Breast epithelium (tissue), 4 donors: ENCODE results near the gene VAMP8. TPM values are rescaled to one million over a fixed set of nuclear protein-coding genes. Genes with fewer than 3 reads are reported as not detected.
A peak's percentile ranks its signal among the peaks of the same experiment; 100 is the strongest.

Source experiments
- DNase-seq, 2 donors: peaks; one replicate each; pipeline ENCODE4 v3.0.0-alpha.2; 2019; ENCODE audit warnings: low spot score in 2 of 2
- H3K27ac ChIP-seq, 2 donors: fragments of 200-600 bp; sonication (generic) in 1 of 2; one replicate each; pipeline ENCODE4 v1.5.1; 2016 to 2019; ENCODE audit warnings: mild to moderate bottlenecking in 1 of 2
- H3K27me3 ChIP-seq, 2 donors: fragments of 200-600 bp; sonication (generic) in 1 of 2; one replicate each; pipeline versions ENCODE4 v1.5.1 to v1.6.0; 2017 to 2019; ENCODE audit warnings: control low read depth in 1 of 2, mild to moderate bottlenecking in 1 of 2
- H3K36me3 ChIP-seq: fragments of 200-600 bp; one replicate; pipeline ENCODE4 v1.5.1; 2019
- H3K4me1 ChIP-seq, 2 donors: fragments of 200-600 bp; sonication (generic); one replicate each; pipeline ENCODE4 v1.5.1; 2016 to 2019; ENCODE audit warnings: control low read depth in 1 of 2
- H3K4me3 ChIP-seq, 3 donors: fragments of 200-600 bp; sonication (generic); 1 replicate in 2 of 3; 2 replicates in 1 of 3; pipeline ENCODE4 v1.5.1; 2016 to 2019; ENCODE audit warnings: mild to moderate bottlenecking in 3 of 3, moderate library complexity in 2 of 3
- H3K9me3 ChIP-seq, 2 donors: fragments of 200-600 bp; sonication (generic) in 1 of 2; one replicate each; pipeline ENCODE4 v1.5.1; 2016 to 2019; ENCODE audit warnings: control low read depth in 1 of 2
- CTCF ChIP-seq, 3 donors: fragments of 450-650 bp; IDR thresholded peaks; one replicate each; pipeline ENCODE4 v1.5.1; 2016 to 2017; ENCODE audit warnings: antibody characterized with exemption in 3 of 3, mild to moderate bottlenecking in 3 of 3, moderate library complexity in 3 of 3
- POLR2A ChIP-seq: fragments of 450-650 bp; IDR thresholded peaks from one replicate; pipeline ENCODE4 v1.6.1; 2016; ENCODE audit warnings: antibody characterized with exemption, mild to moderate bottlenecking, moderate library complexity
- POLR2AphosphoS5 ChIP-seq, 3 donors: sonication (generic); formaldehyde crosslinking; IDR thresholded peaks; one replicate each; pipeline ENCODE4 v1.6.1; 2017; ENCODE audit warnings: antibody characterized with exemption in 3 of 3
- intact Hi-C: fragments of 100-400 bp; cut with DNase I; formaldehyde crosslinking; loops from one replicate; pipeline ENCODE4 v1.15.1; 2023; ENCODE audit warnings: low total_unique reads
- total RNA-seq, 3 donors: library from RNA; depleted of rRNA; stranded (reverse); fragments of >200 nt; gene quantifications; one replicate each; pipeline ENCODE4 v1.1.0, GENCODE V29; 2016

VAMP8 gene
- total RNA-seq, 3 donors from 2014 or later, result 23.2 to 127 (median 55.7) TPM

GRCh38 chr2:85534099-85534498, 43.3 kb upstream of the VAMP8 start:
- H3K4me3 ChIP-seq, result no peak overlapping the region
- intact Hi-C loops, result loop anchor here (10.0 kb wide), 1 partner anchor 209 kb away; the partner anchor contains the start of gene TGOLN2
- no peaks in the 10 kb centered on the region for H3K4me1 ChIP-seq
- H3K27ac ChIP-seq, result no peak overlapping the region
- no peak for DNase-seq
- H3K27me3 ChIP-seq, result no peaks in the 10 kb centered on the region
- H3K36me3 ChIP-seq, result no peaks in the 10 kb centered on the region
- H3K9me3 ChIP-seq, result no peaks in the 10 kb centered on the region
- no peak for TF ChIP-seq POLR2A
- TF ChIP-seq POLR2AphosphoS5 (IDR thresholded peaks at IDR 0.05), result no peak
- no peak for TF ChIP-seq CTCF (IDR thresholded peaks at IDR 0.05)

- H3K27ac ChIP-seq, result peak overlapping the region in 1 of 2 donors; percentile 4
- H3K4me3 ChIP-seq, result no peak overlapping the region
Measured at GRCh38 chr2:85534881-85535280, 42.5 kb upstream of the VAMP8 start.

GRCh38 chr2:85536479-85536878, 40.9 kb upstream of the VAMP8 start:
- DNase-seq, result no peak
- intact Hi-C loops, result loop anchor here (5.0 to 10.0 kb wide), 2 partner anchors 99 to 212 kb away; partner anchors contain the start of gene TGOLN2
- H3K27ac ChIP-seq, result peak overlapping the region; percentile 92 to 99
- H3K4me1 ChIP-seq, result peaks cover 0 to 8% of the 10 kb centered on the region in 2 donors
- TF ChIP-seq CTCF (IDR thresholded peaks at IDR 0.05) (no peak), POLR2A (no peak), POLR2AphosphoS5 (IDR thresholded peaks at IDR 0.05) (no peak)
- H3K4me3 ChIP-seq, result no peak overlapping the region
- H3K27me3 ChIP-seq, result no peaks in the 10 kb centered on the region
- H3K9me3 ChIP-seq, result no peaks in the 10 kb centered on the region
- H3K36me3 ChIP-seq, result no peaks in the 10 kb centered on the region

More at GRCh38 chr2:85534881-85535280, 42.5 kb upstream of the VAMP8 start:
- Histone ChIP-seq H3K36me3 (no peaks in the 10 kb centered on the region), H3K9me3 (no peaks in the 10 kb centered on the region), H3K4me1 (no peaks in the 10 kb centered on the region), H3K27me3 (no peaks in the 10 kb centered on the region)
- intact Hi-C loops, result loop anchor here (5.0 to 10.0 kb wide), 2 partner anchors 98 to 210 kb away; partner anchors contain the start of gene TGOLN2
- DNase-seq, result no peak
- TF ChIP-seq POLR2A (no peak), CTCF (IDR thresholded peaks at IDR 0.05) (no peak), POLR2AphosphoS5 (IDR thresholded peaks at IDR 0.05) (no peak)

GRCh38 chr2:85537600-85538506, 39.5 kb upstream of the VAMP8 start:
- TF ChIP-seq CTCF (IDR thresholded peaks at IDR 0.05) (no peak), POLR2AphosphoS5 (IDR thresholded peaks at IDR 0.05) (peak in 2 of 3 donors; percentile 16 to 24)
- H3K4me1 ChIP-seq, result peaks cover 0 to 16% of the 10 kb centered on the region in 2 donors
- no peaks in the 10 kb centered on the region for H3K36me3 ChIP-seq
- H3K27ac ChIP-seq, result peak overlapping the region; percentile 92 to 99
- peak; percentile 56 to 59 for DNase-seq
- no peaks in the 10 kb centered on the region for H3K27me3 ChIP-seq
- intact Hi-C loops, result loop anchor here (5.0 to 10.0 kb wide), 2 partner anchors 101 to 213 kb away; partner anchors contain the start of gene TGOLN2
- no peaks in the 10 kb centered on the region for H3K9me3 ChIP-seq
- H3K4me3 ChIP-seq, result peak overlapping the region; percentile 92 to 97 (median 95)
